ENCODE data around the gene WDR91. TPM values are rescaled to one million over a fixed set of nuclear protein-coding genes. Genes with fewer than 3 reads are reported as not detected.

Gene WDR91
- total and polyA plus RNA-seq, 4 donors, result 11.3 to 47.8 (median 21.5) TPM

DNA sequence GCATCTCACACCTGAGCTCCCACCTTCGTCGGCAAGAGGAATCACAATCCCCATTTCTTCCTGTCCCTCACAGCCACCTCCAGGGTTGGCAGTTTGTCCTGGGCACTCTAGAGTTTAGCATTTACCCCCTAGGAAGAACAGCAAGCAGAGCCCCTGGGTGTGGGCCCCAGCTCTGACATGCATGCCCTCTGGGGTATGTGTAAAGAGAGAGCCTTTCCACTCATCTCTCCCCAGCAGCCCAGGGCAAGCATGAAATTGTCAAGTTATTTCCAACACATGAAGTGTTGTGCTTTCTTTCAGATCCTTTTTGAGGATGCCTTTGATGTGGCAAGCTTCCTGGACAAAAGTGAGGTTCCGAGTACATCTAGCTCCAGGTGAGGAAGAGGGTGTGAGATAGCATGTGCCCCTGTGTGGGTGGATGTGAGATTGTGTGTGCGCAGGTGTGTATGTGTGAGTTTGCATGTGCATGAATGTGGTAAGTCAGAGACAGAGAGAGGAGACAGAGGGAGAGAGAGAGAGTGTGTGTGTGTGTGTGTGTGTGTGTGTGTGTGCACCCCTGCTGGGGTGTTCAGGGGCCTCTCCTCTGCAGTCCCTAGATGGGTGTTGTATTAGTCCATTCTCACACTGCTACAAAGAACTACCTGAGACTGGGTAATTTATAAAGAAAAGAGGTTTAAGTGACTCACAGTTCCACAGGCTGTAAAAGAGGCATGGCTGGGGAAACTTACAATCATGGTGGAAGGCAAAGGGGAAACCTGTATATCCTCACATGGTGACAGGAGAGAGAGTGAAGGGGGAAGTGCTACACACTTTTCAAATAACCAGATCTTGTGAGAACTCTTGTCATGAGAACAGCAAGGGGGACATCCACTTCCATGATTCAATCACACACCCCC is 40.4 kb upstream of the WDR91 start:
- no peaks in the 10 kb centered on the region for H3K9me3 ChIP-seq (ENCODE audit: control insufficient read depth in 4 of 4, insufficient read depth in 3 of 4, low read length in 3 of 4)
- no peak for ATAC-seq (ENCODE audit: insufficient read depth, low FRiP score)
- H3K27me3 ChIP-seq (ENCODE audit: control insufficient read depth in 3 of 3, insufficient read depth in 3 of 3, low read length in 2 of 3), result no peaks in the 10 kb centered on the region
- no peak for TF ChIP-seq CTCF (IDR thresholded peaks at IDR 0.05; ENCODE audit: control extremely low read depth, extremely low read depth)
- H3K27ac ChIP-seq (ENCODE audit: low read depth in 1 of 2, low read length in 1 of 2), result no peak overlapping the region
- peaks cover 0 to 23% (median 13%) of the 10 kb centered on the region in 5 donors for H3K4me1 ChIP-seq (ENCODE audit: control insufficient read depth in 5 of 5, insufficient read depth in 5 of 5, low read length in 5 of 5)
- H3K4me3 ChIP-seq, result no peak overlapping the region
- no peak overlapping the region for H3K9ac ChIP-seq (ENCODE audit: insufficient read depth in 1 of 2, low read length in 2 of 2)
- H3K36me3 ChIP-seq (ENCODE audit: control insufficient read depth in 4 of 4, insufficient read depth in 4 of 4, low read length in 4 of 4), result no peaks in the 10 kb centered on the region
- 82 to 84% methylated on average over 4 of the region's 4 CpGs for WGBS, 2 donors
- DNase-seq, result no peak

GRCh38 chr7:135248546-135248945 is 37.2 kb upstream of the WDR91 start:
- Histone ChIP-seq H3K4me3 (no peak overlapping the region), H3K27me3 (ENCODE audit: control insufficient read depth in 3 of 3, insufficient read depth in 3 of 3, low read length in 2 of 3) (no peaks in the 10 kb centered on the region), H3K27ac (ENCODE audit: low read depth in 1 of 2, low read length in 1 of 2) (no peak overlapping the region), H3K9ac (ENCODE audit: insufficient read depth in 1 of 2, low read length in 2 of 2) (no peak overlapping the region), H3K36me3 (ENCODE audit: control insufficient read depth in 4 of 4, insufficient read depth in 4 of 4, low read length in 4 of 4) (no peaks in the 10 kb centered on the region), H3K9me3 (ENCODE audit: control insufficient read depth in 4 of 4, insufficient read depth in 3 of 4, low read length in 3 of 4) (no peaks in the 10 kb centered on the region), H3K4me1 (ENCODE audit: control insufficient read depth in 5 of 5, insufficient read depth in 5 of 5, low read length in 5 of 5) (peaks cover 0 to 6% (median 0%) of the 10 kb centered on the region in 5 donors)
- no peak for ATAC-seq (ENCODE audit: insufficient read depth, low FRiP score)
- TF ChIP-seq CTCF (IDR thresholded peaks at IDR 0.05; ENCODE audit: control extremely low read depth, extremely low read depth), result no peak
- DNase-seq, result no peak
- WGBS, 2 donors, result 89 to 91% methylated on average over 3 of the region's 3 CpGs

- Histone ChIP-seq H3K36me3 (ENCODE audit: control insufficient read depth in 4 of 4, insufficient read depth in 4 of 4, low read length in 4 of 4) (no peaks in the 10 kb centered on the region), H3K4me3 (no peak overlapping the region), H3K27me3 (ENCODE audit: control insufficient read depth in 3 of 3, insufficient read depth in 3 of 3, low read length in 2 of 3) (no peaks in the 10 kb centered on the region), H3K9me3 (ENCODE audit: control insufficient read depth in 4 of 4, insufficient read depth in 3 of 4, low read length in 3 of 4) (no peaks in the 10 kb centered on the region), H3K27ac (ENCODE audit: low read depth in 1 of 2, low read length in 1 of 2) (no peak overlapping the region), H3K4me1 (ENCODE audit: control insufficient read depth in 5 of 5, insufficient read depth in 5 of 5, low read length in 5 of 5) (peaks cover 0 to 3% (median 0%) of the 10 kb centered on the region in 5 donors), H3K9ac (ENCODE audit: insufficient read depth in 1 of 2, low read length in 2 of 2) (no peak overlapping the region)
- TF ChIP-seq CTCF (IDR thresholded peaks at IDR 0.05; ENCODE audit: control extremely low read depth, extremely low read depth), result no peak
- WGBS, 2 donors, result 95 to 96% methylated on average over 22 of the region's 22 CpGs
- no peak for ATAC-seq (ENCODE audit: insufficient read depth, low FRiP score)
- no peak for DNase-seq
Measured at GRCh38 chr7:135247746-135248471, 36.6 kb upstream of the WDR91 start.

Data from lung (tissue), 12 donors.